Measurements from ENCODE around the gene KLF17.

The KLF17 gene

GRCh38 chr1:44118682-44119081, at the start of gene KLF17:
Gene KLF17, plus strand, starts transcription at chr1:44118821. Its CDS starts 87 bp downstream, at chr1:44118908.
- FAIRE-seq, result no peak

DNA sequence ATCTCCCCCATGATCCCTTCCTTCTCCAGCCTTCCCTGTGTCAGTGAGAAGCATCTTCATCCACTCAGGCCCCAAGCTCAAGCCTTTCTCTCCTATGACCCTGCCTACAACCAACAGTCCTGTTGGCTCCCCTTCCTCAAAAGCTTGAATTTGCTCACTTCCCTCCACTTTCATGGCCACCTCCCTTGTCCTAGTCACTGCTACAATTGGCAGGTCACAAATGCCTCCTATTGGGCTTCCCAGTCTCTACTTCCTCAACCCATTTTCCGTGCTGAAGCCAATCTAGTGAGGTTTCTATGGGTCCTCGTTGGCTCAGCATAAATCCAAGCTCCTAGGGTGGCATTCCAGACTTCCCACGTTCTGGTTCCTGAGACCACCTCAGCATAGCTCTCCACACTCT, 47.2 kb upstream of the KLF17 start:
- FAIRE-seq, result no peak

DNA sequence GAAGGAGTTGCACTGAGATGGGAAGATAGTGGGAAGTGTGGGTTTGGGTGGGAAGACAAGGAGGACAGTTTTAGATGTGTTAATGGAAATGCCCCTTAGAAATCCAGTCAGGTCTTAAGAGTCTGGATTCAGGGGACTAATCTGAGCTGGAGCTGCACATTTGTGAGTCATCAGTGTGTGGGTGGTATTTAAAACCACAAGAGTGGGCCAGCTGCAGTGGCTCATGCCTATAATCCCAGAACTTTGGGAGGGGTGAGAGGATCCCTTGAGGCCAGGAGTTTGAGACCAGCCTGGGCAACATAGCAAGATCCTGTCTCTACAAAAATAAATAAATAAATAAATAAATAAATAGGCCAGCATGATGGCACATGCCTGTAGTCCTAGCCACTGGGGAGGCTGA, 46.4 kb upstream of the KLF17 start:
- no peak for FAIRE-seq

DNA sequence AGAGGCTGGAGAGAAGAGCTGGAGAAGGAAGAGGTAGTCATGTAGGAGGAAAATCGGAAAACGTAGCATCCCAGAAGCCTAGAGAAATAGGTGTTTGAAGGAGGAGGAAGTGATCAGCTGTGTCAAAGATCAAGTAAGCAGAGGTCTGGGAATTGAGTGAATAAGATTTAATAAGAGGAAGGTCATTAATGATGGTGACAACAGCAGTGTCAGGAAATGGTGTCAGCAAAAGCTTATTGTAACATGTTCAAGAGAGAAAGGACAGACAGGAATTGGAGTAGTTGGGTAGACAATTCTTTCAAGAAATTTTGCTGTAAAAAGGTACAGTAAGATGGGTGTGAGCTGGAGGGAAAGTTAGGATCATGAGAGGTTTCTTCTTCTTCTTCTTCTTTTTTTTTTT, 45.8 kb upstream of the KLF17 start:
- no peak for FAIRE-seq

DNA sequence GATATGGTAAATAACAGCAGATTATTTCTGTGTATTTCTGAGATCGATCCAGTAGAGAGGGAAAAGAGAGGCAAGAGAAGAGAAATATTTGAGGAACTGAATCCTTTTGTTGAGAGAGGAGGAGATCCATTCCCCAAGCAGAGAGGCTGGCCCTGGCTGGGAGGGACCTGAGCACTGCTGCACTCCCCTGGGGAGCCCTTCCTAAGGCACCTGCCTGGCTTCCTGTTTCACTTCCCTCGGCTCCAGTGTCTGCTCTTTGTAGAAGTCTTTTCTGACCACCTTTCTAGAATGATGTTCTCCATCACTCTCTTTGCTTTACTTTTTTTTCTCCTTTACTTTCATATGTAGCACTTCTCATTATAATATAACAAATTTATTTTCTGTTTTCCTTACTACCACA, 45.1 kb upstream of the KLF17 start:
- FAIRE-seq, result no peak

DNA sequence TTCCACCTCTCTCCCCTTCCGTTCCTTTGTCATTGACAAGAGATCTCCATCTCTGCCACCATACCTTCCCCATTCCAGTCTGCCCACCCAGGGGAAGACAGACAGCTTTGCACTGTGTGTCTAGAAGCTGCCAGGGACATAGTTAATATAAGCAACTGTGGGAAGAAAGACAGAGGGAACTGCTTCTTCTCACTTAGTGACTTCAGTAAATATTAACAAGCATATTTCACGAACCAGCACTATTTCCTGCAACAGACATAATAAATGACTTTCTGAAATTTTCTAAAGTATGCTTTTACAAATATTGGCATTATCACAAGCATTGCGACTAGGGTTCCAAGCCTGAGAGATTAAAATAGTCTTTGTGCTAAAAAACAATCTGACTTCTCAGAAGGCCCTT, 44.2 kb upstream of the KLF17 start:
- FAIRE-seq, result no peak

- no peak for FAIRE-seq
These were observed 42.6 kb upstream of the KLF17 start for GRCh38 chr1:44076066-44076465.

GRCh38 chr1:44077421-44077820, 41.2 kb upstream of the KLF17 start:
- FAIRE-seq, result no peak

- no peak for FAIRE-seq
These were observed 40.5 kb upstream of the KLF17 start for GRCh38 chr1:44078104-44078503.

- no peak for FAIRE-seq
These were observed 39.1 kb upstream of the KLF17 start for GRCh38 chr1:44079566-44079965.

DNA sequence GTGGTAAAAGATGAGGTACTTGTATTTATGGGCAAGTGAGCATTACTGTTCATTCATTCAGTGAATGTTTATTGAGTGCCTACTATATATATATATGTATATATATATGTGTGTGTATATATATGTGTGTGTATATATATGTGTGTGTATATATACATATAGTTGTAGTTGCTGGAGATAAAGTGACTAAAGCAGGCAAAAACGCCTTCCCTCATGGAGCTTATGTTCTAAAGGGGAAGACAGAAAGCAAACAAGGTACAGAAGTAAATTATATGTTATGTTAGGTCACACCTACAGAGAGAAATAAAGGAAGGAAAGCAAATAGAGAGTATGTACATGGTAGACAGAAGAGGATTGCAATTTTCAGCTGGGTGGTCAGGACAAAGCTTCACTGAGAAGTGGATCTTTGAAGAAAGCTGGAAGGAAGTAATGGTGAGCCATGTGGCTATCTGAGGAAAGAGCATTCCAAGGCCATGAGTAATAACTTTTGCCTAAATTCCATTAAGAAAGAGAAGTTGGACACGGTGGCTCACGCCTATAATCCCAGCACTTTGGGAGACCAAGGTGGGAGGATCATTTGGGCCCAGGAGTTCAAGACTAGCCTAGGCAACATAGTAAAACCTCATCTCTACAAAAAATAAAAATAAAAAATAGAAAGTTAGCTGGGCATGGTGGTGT, 33.5 kb upstream of the KLF17 start:
- FAIRE-seq, result no peak

DNA sequence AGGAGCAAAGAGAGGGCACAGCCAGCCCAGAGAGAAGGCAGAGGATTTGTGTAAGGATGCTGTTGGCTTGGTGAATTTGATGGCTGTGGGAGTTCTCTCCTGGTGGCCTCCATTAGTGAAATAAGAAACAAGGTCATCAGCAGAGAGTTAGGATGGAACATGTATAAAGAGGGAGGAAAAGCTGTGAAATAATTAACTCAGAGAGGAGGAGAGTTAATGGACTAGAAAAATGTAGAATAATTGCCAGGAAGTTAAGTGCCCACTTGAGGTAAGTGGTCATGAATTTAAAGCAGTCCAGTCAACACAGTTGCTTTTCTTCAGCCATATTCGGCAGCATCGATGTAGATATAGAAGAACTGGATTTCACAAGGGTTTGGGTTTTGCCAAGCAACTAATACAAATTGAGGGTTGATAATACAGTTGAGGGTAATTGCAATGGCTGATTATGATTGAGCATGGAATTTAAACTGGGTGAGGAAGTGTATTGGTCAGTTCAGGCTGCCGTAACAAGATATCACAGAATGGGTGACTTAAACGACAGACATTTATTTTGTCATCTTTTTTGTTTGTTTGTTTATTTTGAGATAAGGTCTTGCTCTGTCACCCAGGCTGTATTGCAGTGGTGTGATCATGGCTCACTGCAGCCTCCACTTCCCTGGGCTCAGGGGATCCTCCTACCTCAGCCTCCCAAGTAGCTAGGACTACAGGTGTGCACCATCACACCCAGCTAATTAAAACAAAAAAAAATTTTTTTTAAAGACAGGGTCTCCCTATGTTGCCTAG, 31.7 kb upstream of the KLF17 start:
- no peak for FAIRE-seq

DNA sequence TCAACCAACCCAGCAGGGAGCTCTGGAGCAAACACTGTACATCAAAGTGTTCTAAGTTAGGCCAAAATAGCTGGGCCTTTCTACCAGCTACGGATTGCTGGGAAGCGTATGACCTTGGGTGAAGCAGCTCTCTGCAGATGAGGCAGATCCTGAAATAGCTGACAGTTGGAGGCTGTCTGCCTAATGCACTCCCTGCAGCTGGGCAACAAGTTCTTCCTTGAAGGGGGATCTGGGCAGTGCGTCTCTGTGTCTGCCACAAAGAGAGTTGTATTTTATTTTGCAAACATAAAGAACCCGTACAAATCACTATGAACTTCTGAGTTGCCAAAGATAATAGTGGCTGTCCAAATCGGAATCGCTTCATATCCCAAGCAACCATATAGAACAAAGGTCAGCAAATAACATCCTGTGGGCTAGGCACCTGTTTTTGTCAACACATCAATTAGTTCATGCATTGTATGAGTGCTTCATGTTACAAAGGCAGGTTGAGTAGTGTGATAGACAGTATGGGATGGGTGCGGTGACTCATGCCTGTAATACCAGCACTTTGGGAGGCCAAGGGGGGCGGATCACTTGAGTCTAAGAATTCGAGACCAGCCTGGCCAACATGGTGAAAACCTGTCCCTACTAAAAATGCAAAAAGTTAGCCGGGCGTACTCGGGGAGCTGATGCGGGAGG, 29.1 kb upstream of the KLF17 start:
- no peak for FAIRE-seq

DNA sequence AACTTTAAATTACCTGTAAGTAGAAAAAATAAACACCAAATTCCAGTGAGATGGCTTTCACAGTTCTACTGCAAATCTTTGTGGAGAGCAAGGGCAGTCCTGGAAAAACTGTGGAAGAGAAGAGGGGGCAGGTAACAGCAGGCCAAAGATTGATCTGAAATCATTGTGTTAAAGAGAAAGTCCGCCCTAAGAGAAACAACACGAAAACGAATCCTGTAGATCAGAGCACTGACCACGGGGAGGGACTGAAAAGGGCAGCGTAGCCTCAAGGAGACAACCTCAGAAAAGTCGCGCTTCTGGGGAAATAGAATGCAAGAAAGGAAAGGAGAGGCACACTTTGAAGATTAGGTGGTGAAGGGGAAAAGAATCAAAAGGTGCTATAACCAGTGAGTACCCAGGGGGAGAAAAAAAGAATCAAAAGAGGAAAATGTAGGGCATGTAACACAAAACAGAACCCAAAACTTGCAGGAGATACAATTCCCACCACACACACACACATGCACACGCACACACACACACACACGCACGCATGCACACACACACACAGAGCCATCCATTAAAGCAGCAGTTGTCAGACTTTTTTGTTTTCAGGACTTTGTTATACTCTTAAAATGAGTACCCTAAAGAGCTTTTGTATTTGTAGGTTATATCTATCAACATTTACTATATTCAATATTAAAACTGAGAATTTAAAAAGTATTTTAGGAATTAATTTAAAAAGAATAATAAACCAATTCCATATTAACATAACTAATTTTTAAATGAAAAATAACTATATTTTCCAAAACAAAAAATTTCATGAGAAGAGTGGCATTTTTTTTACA, 28.0 kb upstream of the KLF17 start:
- FAIRE-seq, result no peak

GRCh38 chr1:44094047-44094446, 24.6 kb upstream of the KLF17 start:
- no peak for FAIRE-seq

DNA sequence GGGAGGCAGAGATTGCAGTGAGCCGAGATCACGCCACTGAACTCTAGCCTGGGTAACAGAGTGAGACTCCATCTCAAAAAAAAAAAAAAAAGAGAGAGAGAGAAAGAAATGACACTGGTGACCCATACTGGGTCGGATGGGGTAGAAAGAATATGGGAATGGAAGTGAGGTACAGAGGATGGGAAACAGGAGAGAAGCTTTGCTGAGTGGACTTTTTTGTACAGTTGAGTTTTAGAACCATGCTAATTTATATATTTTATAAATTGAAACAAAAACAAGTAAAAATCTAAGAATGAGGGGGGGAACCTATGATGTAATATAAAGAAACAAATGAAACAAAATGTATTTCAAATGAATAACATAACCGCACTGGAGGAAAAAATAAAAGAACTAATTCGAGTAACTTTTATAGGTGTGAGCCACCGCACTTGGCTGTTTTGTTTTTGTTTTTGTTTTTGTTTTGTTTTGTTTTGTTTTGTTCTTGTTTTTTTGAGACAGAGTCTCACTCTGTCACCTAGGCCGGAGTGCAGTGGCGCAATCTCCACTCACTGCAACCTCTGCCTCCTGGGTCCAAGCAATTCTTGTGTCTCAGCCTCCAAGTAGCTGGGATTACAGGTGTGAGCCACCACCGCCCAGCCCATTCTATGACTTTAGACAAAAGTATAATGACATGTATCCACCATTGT, 18.3 kb upstream of the KLF17 start:
- no peak for FAIRE-seq

DNA sequence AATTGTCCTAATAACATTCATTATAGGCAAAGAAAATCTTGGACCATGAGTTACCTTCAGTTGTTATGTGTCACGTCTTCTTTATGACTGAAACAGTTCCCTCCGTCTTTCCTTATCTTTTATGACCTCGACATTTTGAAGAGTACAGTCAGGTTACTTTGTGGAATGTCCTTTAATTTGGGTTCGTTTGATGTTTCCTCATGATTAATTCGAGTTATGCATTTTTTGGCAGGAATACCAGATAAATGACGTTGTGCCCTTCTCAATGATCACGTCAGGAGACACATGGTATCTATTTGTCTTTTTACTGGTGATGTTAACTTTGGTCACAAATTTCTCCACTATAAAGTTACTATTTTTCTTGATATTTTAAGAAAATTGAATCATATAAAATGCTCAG, 17.3 kb upstream of the KLF17 start:
- no peak for FAIRE-seq

DNA sequence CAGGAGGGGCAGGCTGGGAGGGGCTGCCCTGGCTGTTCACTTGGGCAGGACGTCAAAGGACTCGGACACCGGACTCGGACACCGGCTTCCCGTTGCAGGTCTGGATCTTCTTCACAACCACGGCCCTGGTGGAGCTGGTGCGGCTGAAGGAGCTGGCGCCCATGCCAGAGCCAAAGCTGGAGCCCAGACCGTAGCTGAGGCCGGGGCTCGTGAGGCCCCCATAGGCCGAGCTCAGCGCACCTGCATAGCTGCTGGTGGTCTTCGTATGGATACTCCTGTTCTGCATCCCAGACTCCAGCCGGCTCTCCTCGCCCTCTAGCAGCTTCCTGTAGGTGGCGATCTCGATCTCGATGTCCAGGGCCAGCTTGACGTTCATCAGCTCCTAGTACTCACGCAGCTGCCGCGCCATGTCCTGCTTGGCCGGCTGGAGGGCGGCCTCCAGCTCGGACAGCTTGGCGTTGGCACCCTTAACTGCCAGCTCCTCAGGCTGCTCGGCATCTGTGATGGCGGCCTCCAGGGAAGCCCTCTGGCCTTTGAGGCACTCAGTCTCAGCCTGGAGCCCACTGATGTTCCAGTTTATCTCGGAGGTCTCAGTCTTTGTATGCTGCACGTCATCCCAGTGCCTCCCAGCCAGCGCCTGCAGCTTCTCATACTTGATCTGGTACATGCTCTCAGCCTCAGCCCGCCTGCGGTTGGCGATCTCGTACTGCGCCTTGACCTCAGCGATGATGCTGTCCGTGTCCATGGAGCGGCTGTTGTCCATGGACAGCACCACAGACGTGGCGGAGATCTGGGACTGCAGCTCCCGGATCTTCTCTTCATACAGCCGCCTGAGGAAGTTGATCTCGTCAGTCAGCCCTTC, 15.1 kb upstream of the KLF17 start:
- no peak for FAIRE-seq

GRCh38 chr1:44105810-44106209, 12.8 kb upstream of the KLF17 start:
- no peak for FAIRE-seq

DNA sequence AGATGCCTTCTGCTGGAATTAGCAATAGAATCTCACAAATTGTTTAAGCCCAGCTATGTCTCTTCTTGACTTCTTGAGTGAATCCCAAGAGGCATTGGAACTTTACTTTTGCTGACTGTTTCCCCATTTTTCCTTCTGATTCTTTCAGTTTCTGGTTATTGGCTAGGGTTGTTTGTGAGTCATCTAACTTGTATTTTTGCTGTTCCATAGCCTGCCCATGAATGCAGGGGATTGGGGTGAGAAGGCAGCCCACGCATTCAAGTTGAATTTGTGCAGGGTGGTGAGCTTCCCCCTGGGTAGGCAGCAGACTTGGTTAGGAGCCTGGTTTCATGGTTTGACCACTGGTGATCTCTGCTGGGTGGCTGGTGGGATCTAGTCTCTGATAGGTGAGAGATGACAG, 10.4 kb upstream of the KLF17 start:
- FAIRE-seq, result no peak

DNA sequence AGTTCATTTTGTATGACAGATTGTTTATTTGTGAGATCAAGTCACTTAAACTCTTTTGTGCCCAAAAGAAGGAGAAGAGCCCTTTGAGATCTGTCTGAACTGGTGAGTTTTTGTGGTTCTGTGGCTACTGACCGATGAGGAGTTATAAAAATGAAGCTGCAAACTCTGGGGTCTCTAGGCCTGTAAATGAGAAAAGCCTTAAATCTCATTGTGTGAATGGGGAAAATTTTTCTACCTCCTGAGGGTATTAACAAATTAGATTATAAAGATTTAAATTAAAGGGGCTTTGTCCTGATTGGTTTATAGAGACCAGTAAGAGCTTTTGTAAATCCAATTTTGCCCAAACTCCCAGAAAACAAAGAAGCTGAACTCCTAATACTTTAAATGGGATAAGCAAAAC, 9.7 kb upstream of the KLF17 start:
- FAIRE-seq, result no peak

Data from colon (tissue), 2 donors.